ENCODE results near the gene SPTLC1.
"Not testable (repeated sequence)": the region's sequence is repeated elsewhere in the genome, so short reads cannot be mapped to it uniquely, and the experiment has no call there.

Gene SPTLC1, protein sequence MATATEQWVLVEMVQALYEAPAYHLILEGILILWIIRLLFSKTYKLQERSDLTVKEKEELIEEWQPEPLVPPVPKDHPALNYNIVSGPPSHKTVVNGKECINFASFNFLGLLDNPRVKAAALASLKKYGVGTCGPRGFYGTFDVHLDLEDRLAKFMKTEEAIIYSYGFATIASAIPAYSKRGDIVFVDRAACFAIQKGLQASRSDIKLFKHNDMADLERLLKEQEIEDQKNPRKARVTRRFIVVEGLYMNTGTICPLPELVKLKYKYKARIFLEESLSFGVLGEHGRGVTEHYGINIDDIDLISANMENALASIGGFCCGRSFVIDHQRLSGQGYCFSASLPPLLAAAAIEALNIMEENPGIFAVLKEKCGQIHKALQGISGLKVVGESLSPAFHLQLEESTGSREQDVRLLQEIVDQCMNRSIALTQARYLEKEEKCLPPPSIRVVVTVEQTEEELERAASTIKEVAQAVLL

GRCh38 chr9:92115071-92115858 is at the start of gene SPTLC1:
SPTLC1 (minus strand) TSS chr9:92115413; CDS start chr9:92115370, 43 bp downstream.
- DNase-seq: peak; percentile 84 to 88

DNA sequence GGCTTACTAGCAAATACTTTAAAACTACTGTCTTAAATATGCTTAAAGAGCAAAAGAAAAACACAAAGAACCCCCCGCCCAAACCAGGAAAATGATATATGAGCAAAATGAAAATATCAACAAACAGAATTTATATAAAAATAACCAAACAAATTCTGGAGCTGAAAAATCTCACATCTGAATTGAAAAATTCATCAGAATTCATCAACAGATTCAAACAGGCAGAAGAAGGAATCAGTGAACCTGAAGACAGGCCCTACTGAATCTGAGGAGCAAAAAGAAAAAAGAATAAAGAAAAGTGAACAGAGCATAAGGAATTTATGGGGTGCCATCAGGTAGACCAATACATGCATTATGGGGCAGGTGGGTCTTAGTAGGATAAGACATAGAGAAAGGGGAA is 49.8 kb upstream of the SPTLC1 start:
- DNase-seq: no peak

GRCh38 chr9:92164490-92164889 is 49.3 kb upstream of the SPTLC1 start:
- no peak for DNase-seq

GRCh38 chr9:92163276-92163675 is 48.1 kb upstream of the SPTLC1 start:
- no peak for DNase-seq

DNA sequence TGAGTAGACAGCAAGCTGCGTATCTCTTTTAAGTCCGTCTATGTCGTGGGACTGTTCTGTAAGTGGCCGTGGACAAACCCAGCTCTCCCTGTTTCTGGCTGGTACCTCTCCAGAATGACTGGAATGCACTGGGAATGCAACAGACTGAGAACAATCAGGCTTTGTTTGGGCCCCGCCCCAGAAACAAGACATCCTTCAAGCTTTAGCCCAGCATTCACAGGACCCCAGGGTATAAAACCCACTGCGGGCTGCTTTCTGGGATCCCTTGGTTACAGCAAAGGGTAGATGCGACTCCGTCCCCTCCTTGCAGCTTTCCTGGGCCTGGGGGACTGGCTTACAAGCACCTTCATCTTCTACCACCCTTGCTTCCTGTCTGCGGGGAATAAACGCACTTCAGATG is 45.6 kb upstream of the SPTLC1 start:
- no peak for DNase-seq

- DNase-seq: no peak
These were observed 43.8 kb upstream of the SPTLC1 start for GRCh38 chr9:92159058-92159457.

DNA sequence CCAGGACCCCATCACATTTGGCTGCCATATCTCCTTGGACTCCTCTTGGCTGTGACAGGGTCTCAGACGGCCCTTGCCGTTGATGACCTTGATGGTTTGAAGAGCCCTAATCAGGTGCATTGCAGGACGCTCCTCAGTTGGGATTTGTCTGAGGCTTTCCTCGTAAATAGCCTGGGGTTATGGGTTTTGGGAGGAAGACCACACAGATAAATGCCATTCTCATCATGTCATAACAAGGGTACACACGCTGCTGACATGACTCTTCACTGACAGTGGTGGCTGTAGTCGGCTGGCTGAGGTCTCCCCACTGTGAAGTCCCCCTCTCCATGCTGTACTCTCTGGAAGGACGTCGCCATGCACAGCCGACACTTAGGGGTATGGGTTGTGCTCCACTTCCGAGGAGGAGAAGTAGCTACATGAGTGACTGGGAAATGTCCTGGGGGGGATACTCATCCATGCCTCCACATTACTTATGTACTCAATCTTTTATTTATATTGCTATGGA is 42.9 kb upstream of the SPTLC1 start:
- no peak for DNase-seq

DNA sequence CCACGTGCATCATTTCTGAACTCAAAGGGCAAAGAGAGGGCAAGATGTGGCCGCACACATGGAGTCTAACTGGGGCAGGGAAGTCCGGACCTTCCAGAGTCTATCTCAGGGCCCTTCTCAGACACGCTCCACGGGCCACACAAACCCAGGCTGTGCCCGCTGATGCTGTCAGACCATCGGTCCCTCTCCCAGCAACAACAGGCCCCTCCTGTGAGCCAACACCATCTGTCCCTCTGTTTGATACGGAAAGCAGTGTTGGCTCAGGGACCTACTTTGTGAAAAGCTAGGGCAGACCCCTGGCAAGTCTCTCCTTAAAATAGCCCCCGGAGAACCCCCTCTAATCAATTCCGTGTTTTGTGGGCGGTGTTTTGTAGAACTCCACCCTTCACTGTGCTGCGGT is 40.5 kb upstream of the SPTLC1 start:
- DNase-seq: not testable (repeated sequence)

- no peak for DNase-seq
These were observed 40.0 kb upstream of the SPTLC1 start for GRCh38 chr9:92155221-92155620.

DNA sequence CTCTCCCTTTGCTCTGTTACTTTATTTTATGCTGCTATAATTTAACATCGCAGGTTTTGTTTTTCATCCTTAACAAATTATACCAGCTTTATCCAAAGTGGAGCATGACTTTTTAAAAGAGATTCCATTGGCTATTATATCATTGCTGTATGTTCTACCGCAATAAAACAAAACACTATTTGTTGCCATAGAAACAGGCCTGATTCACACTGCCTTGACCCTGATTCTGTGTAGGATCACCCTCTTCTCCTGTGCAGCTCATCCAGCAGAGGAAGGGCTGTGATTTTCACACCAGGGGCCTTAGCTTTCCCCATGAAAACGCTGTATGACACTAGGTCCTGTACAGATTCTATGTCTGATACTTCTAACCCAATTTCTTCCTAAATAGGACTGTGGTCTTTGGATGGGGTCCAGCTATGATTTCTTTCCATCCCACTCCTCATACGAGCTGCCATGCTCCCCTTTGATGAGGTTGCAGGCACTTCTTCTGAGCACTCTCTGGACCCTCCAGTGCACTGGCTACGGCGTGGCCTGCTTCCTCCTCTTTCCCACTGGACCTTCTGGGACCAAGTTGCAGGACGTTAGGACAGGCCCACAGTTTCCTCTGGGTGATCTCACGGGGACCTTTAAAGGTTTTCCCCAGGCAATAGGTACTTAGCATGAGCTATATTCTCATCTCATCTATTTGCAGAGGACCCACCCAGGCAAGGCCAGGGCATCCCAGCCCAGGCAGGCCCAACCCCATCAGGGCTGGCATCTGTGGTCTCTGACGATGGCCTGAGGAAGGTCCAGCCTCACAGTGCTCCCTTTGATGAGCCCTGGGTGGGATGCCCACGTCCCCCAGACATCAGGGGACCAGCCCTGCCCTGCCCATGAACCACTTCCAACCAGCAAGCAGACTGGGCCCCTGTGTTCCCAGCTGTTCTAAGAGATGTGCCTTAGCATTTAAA is 38.5 kb upstream of the SPTLC1 start:
- DNase-seq: not testable (repeated sequence)

GRCh38 chr9:92151691-92152393 is 36.6 kb upstream of the SPTLC1 start:
- DNase-seq: no peak

- not testable (repeated sequence) for DNase-seq
These were observed 35.6 kb upstream of the SPTLC1 start for GRCh38 chr9:92150501-92151470.

DNA sequence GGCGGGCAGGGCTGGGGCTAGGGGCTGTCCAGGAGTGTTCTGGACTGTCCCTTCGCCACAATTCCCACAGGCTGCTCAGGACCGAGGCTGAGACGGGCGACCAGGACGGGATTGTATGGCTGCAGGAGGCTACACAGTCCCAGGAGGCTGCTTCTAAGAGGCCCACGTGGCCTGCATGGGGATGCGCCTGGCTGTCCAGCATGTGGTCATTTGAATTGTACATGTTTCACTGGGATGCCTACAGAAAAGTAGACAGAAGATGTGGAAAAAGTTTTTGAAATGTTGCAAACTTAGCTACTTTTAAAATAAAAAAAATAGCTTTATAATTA is 32.6 kb upstream of the SPTLC1 start:
- no peak for DNase-seq

DNA sequence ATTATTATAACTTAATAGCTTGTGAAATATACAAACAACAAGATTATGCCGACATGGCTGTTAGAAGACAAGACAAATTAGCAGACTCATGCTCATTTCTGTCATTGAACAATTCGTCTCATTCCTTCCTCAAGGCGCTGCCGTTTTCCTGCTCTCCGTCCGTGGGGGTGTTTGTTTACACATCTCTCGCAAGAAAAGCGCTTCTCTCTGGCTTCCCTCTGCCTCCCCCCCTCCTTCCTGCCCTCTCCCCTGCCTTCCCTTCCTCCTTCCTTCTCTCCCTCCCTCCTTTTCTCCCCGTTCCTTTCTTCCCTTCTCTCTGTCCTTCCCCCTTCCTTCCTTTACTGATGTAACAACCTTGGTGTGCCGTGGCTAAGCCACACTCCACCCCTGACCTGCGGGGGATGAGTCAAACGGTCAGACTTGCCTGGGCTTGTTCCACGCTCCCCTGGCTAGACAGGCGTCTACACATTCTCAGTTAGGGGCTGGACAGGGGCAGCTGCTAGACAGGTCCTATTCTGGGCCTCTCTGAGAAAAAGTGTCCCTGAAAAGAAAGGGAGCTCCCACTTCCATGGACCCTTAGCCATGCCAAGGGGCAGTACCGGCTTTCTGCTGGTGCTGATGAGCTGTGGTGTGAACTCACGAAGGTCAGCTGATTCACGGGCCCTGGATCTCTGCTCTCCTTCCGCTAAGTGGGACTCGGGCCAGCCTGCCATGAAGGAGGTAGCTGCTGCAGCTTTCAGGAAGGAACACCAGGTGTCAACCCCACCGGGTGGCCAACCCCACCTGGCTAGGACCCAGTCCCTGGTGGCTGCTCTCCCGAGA is 32.0 kb upstream of the SPTLC1 start:
- DNase-seq: peak; percentile 39 to 64

DNA sequence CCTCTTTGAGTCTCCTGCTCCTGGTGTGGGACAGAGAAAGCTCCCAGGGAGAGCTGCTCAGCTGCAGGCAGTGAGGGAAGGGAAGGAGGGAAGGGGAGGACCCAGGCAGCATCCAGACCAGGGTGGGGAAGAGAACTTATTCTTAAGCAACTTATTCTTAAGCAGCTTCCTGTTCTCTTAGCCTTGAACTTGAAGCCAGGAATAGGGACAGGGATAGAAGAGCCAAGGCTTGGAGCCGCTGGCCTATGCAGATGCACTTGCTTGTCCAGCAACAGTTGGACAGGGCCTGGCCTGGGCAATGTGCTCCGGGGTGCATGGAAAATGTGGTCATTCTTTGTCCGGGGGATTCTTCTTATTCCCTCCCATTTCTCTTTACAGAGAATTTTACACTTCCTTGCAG is 31.4 kb upstream of the SPTLC1 start:
- DNase-seq: peak; percentile 7 to 29

- not testable (repeated sequence) for DNase-seq
These were observed 30.6 kb upstream of the SPTLC1 start for GRCh38 chr9:92145784-92146183.

DNA sequence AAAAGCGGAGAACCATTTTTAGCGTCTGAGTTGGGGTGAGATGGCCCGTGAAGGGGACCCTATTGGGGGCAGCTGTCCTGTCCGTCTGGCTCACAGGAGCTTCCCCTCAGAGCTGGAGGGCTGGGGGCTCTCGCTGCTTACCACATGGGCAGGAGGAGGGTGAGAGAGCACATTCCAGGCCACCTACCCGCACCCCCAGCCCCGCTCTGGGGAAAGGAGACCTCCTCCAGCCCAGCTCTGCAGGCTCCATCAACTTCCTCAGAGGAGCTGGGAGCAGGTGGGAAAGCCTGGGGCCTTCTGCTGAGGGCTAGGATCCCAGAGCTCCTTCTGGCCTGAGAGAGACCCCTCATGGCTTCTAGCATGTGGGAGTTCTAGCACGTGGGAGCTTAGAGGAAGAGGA is 27.1 kb upstream of the SPTLC1 start:
- no peak for DNase-seq

- no peak for DNase-seq
These were observed 26.2 kb upstream of the SPTLC1 start for GRCh38 chr9:92141144-92142129.

DNA sequence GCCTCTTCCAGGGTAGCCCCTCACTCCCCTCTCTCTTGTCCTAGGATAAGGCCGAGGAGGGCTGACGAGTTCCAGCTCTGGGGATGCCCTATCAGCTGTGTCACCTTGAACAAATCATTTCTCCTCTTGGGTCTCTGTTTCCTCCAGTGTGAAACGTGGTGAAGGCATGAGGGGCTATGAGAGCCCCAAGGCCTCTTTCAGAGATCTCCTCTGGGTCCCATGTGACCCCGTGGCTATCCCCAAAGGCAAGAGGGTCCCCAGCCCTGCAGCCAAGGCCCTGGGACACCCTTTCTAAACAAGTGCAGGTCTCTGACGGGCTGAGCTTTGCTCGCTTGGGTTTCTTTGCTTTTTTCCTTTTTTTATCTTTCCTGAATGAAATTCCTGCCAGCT is 25.5 kb upstream of the SPTLC1 start:
- no peak for DNase-seq

Measured in AML-193 (cell line).